D341Med (cell line): Measurements from ENCODE around the gene TAOK1.

ENCODE experiments used
- DNase-seq: peaks from one replicate; pipeline ENCODE4 v3.0.0; 2012; ENCODE audit warnings: low spot score

Gene TAOK1

GRCh38 chr17:29571883-29572681 lies 181.9 kb downstream of the TAOK1 start:
- peak; percentile 39 for DNase-seq

- DNase-seq = peak; percentile 77
These were observed 182.8 kb downstream of the TAOK1 start for GRCh38 chr17:29572691-29573557.

GRCh38 chr17:29573558-29573869 lies 183.4 kb downstream of the TAOK1 start:
- no peak for DNase-seq

GRCh38 chr17:29573871-29574731 lies 183.9 kb downstream of the TAOK1 start:
- no peak for DNase-seq

- DNase-seq = no peak
These were observed 184.8 kb downstream of the TAOK1 start for GRCh38 chr17:29574732-29575510.

GRCh38 chr17:29575511-29576213 lies 185.5 kb downstream of the TAOK1 start:
- DNase-seq = no peak

GRCh38 chr17:29576214-29577000 lies 186.2 kb downstream of the TAOK1 start:
- DNase-seq = no peak

- DNase-seq = no peak
These were observed 186.8 kb downstream of the TAOK1 start for GRCh38 chr17:29577001-29577370.

GRCh38 chr17:29577385-29578211 lies 187.4 kb downstream of the TAOK1 start:
- no peak for DNase-seq

- no peak for DNase-seq
These were observed 188.7 kb downstream of the TAOK1 start for GRCh38 chr17:29578626-29579485.

- peak; percentile 96 for DNase-seq
These were observed 190.0 kb downstream of the TAOK1 start for GRCh38 chr17:29579866-29580771.

- DNase-seq = no peak
These were observed 191.6 kb downstream of the TAOK1 start for GRCh38 chr17:29581583-29582253.

GRCh38 chr17:29582254-29582765 lies 192.1 kb downstream of the TAOK1 start:
- no peak for DNase-seq

GRCh38 chr17:29582772-29583171 lies 192.6 kb downstream of the TAOK1 start:
- DNase-seq = no peak

- peak; percentile 63 for DNase-seq
These were observed 193.4 kb downstream of the TAOK1 start for GRCh38 chr17:29583324-29584248.
